ENCODE data around the gene TMCC1.
A peak's percentile ranks its signal among the peaks of the same experiment; 100 is the strongest.
"Not testable (repeated sequence)": the region's sequence is repeated elsewhere in the genome, so short reads cannot be mapped to it uniquely, and the experiment has no call there.

TMCC1 gene

GRCh38 chr3:129612534-129613366 is 280.8 kb downstream of the TMCC1 start:
- DNase-seq (ENCODE audit: extremely low read depth in 1 of 2, low read depth in 1 of 2) = no peak

- DNase-seq (ENCODE audit: extremely low read depth in 1 of 2, low read depth in 1 of 2) = no peak
Measured at GRCh38 chr3:129611812-129612533, 281.5 kb downstream of the TMCC1 start.

GRCh38 chr3:129611446-129611800 is 282.1 kb downstream of the TMCC1 start:
- DNase-seq (ENCODE audit: extremely low read depth in 1 of 2, low read depth in 1 of 2) = no peak

GRCh38 chr3:129610794-129611445 is 282.6 kb downstream of the TMCC1 start:
- DNase-seq (ENCODE audit: extremely low read depth in 1 of 2, low read depth in 1 of 2) = not testable (repeated sequence)

GRCh38 chr3:129610276-129610675 is 283.2 kb downstream of the TMCC1 start:
- DNase-seq (ENCODE audit: extremely low read depth in 1 of 2, low read depth in 1 of 2) = no peak

GRCh38 chr3:129609591-129610182 is 283.8 kb downstream of the TMCC1 start:
- no peak for DNase-seq (ENCODE audit: extremely low read depth in 1 of 2, low read depth in 1 of 2)

- DNase-seq (ENCODE audit: extremely low read depth in 1 of 2, low read depth in 1 of 2) = no peak
Measured at GRCh38 chr3:129608936-129609590, 284.4 kb downstream of the TMCC1 start.

GRCh38 chr3:129608087-129608935 is 285.2 kb downstream of the TMCC1 start:
- DNase-seq (ENCODE audit: extremely low read depth in 1 of 2, low read depth in 1 of 2) = no peak

GRCh38 chr3:129607391-129608068 is 286.0 kb downstream of the TMCC1 start:
- DNase-seq (ENCODE audit: extremely low read depth in 1 of 2, low read depth in 1 of 2) = no peak

GRCh38 chr3:129606636-129607390 is 286.7 kb downstream of the TMCC1 start, which contains the start of gene PLXND1:
TSS of gene PLXND1 (minus strand) at chr3:129606676. CDS start at chr3:129606639, 37 bp downstream.
- peak in 1 of 2 donors; percentile 27 for DNase-seq (ENCODE audit: extremely low read depth in 1 of 2, low read depth in 1 of 2)

GRCh38 chr3:129605922-129606635 is 287.4 kb downstream of the TMCC1 start:
- DNase-seq (ENCODE audit: extremely low read depth in 1 of 2, low read depth in 1 of 2) = no peak

- no peak for DNase-seq (ENCODE audit: extremely low read depth in 1 of 2, low read depth in 1 of 2)
Measured at GRCh38 chr3:129605203-129605921, 288.1 kb downstream of the TMCC1 start.

- no peak for DNase-seq (ENCODE audit: extremely low read depth in 1 of 2, low read depth in 1 of 2)
Measured at GRCh38 chr3:129604767-129605166, 288.7 kb downstream of the TMCC1 start.

GRCh38 chr3:129603991-129604749 is 289.3 kb downstream of the TMCC1 start:
- no peak for DNase-seq (ENCODE audit: extremely low read depth in 1 of 2, low read depth in 1 of 2)

GRCh38 chr3:129603561-129603942 is 290.0 kb downstream of the TMCC1 start:
- no peak for DNase-seq (ENCODE audit: extremely low read depth in 1 of 2, low read depth in 1 of 2)

GRCh38 chr3:129602730-129603560 is 290.6 kb downstream of the TMCC1 start:
- DNase-seq (ENCODE audit: extremely low read depth in 1 of 2, low read depth in 1 of 2) = no peak

Data from activated CD8-positive, alpha-beta memory T cell treated with anti-CD3 and anti-CD28 coated beads for 1 hour (primary cell).